T-helper 2 cell treated with Interferon-gamma antibody and Interleukin-4, amounts not matched to agents 5 μg/mL and 100 μg/mL, for 36 hours (primary cell): ENCODE results near the gene GSG1L.

Experiments used
- DNase-seq: peaks from one replicate; pipeline ENCODE4 v3.0.0; 2021; ENCODE audit warnings: low spot score
- H3K27ac Mint-ChIP-seq: one replicate; pipeline ENCODE4 v1.8.0; 2021; ENCODE audit warnings: mild to moderate bottlenecking, mixed read lengths
- H3K27me3 Mint-ChIP-seq: one replicate; pipeline ENCODE4 v1.8.0; 2021; ENCODE audit warnings: low read depth, mixed read lengths
- H3K36me3 Mint-ChIP-seq: one replicate; pipeline ENCODE4 v1.8.0; 2021; ENCODE audit warnings: low read depth, mixed read lengths
- H3K4me1 Mint-ChIP-seq: one replicate; pipeline ENCODE4 v1.8.0; 2021; ENCODE audit warnings: low read depth, mixed read lengths
- H3K4me3 Mint-ChIP-seq: one replicate; pipeline ENCODE4 v1.8.0; 2022; ENCODE audit warnings: mild to moderate bottlenecking, moderate library complexity, mixed read lengths
- H3K9me3 Mint-ChIP-seq: one replicate; pipeline ENCODE4 v1.8.0; 2021; ENCODE audit warnings: mixed read lengths

Gene GSG1L

DNA sequence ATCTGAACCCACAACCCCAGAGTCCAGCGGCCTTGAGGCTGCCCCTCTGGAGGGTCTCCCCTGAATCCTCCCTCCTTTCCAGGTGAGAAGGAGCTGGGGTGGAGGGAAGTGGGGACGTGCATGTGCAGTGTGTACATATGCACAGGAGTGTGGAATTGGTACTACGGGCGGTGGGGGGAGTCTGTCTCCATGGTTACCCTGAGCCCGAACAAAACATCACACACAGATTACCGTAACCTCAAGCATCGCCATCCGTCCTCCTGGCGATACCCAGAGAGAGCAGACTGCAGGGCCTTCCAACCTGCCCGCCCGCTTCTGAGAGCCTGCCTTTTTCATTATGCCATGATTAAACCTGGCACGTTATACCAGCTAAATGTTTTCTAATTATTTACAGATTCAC, 25.1 kb downstream of the GSG1L start:
- Mint-ChIP-seq H3K4me3 (no peak overlapping the region), H3K9me3 (no peaks in the 10 kb centered on the region), H3K27ac (no peak overlapping the region), H3K27me3 (no peaks in the 10 kb centered on the region), H3K36me3 (no peaks in the 10 kb centered on the region), H3K4me1 (no peaks in the 10 kb centered on the region)
- no peak for DNase-seq

GRCh38 chr16:28035866-28036393, 27.6 kb downstream of the GSG1L start:
- Mint-ChIP-seq H3K36me3 (no peaks in the 10 kb centered on the region), H3K9me3 (no peaks in the 10 kb centered on the region), H3K27me3 (no peaks in the 10 kb centered on the region), H3K4me1 (no peaks in the 10 kb centered on the region), H3K4me3 (no peak overlapping the region), H3K27ac (no peak overlapping the region)
- no peak for DNase-seq

DNA sequence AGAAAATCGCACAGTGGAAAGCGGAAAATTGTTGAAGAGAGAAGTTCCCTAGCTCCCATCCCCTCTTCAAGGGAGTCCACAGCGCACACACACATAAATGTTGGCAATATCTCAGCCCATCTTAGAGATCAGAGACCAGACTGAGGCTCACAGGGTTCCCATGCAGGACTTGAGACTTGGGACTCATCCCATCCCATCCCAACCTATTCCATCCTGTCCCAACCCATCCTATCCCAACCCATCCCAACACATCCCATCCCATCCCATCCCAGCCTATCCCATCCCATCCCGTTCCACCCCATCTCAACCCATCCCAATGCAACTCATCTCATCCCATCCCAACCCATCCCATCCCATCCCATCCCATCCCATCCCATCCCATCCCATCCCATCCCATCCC, 29.6 kb downstream of the GSG1L start:
- Mint-ChIP-seq H3K4me1 (no peaks in the 10 kb centered on the region), H3K9me3 (no peaks in the 10 kb centered on the region), H3K27me3 (no peaks in the 10 kb centered on the region), H3K27ac (no peak overlapping the region), H3K4me3 (no peak overlapping the region), H3K36me3 (no peaks in the 10 kb centered on the region)
- no peak for DNase-seq

DNA sequence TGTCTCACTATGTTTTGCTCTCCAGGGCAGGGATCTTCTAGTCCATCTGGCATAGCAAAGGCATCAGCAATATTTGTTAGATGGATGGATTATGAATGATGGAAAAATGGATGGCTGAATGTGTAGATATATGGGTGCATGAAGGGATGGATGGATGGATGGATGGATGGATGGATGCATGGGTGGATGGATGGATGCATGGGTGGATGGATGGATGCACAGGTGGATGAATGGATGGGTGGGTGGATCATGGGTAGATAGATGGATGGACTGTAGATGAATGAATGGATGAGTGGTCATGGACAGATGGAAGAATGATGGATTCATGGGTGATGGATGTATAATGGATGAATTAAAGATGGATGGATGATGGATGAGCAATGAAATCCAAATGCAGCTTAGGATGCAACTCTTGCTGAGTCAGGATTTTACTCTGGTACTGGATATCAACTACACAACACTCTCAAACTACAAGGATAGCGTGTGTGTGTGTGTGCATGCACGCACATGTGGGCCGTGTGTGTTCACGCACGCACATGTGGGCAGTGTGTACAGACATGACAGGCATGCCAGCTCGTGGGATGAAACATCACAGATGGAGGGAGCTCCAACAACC, 34.0 kb downstream of the GSG1L start:
- no peak for DNase-seq
- Mint-ChIP-seq H3K9me3 (no peaks in the 10 kb centered on the region), H3K36me3 (no peaks in the 10 kb centered on the region), H3K27ac (no peak overlapping the region), H3K27me3 (no peaks in the 10 kb centered on the region), H3K4me1 (no peaks in the 10 kb centered on the region), H3K4me3 (no peak overlapping the region)

DNA sequence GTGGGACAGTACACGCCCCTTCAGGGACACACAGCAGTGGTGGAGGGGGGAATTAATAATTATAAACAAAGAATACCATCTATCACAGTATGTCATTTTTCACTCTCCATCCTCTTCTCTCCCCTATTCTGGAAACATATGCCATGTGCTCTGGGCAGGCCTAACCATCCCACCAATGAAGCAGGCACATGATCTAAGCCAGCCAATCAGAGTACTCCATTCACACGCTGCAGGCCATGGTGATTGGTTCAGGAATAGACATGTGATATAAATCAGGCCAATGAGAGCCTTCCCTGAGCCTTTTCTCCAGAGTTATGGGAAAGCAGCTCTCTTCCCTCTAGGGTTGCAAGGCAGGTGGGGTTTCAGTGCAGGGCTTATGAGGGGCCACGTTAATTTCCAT, 36.5 kb downstream of the GSG1L start:
- H3K4me3 Mint-ChIP-seq, result no peak overlapping the region
- no peaks in the 10 kb centered on the region for H3K36me3 Mint-ChIP-seq

DNA sequence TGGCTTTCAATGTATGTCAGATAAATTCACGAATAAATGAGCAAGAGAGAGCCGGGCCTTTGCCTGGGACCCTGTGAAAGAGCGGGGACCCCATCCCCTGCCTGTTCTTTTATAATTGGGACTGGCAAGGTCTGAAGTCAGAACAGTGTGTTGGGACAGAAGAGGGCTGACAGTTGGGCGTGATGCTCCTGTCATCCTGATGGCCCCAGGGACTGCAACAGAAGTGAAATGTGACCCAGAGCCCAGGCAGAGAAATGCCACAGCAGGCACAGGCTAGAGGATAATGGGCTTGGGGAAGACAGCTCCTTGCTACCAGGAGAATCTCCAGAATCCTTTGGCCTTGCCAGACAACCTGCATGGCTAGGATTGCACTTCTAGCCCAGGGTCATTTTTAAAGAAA, 37.9 kb downstream of the GSG1L start:
- Mint-ChIP-seq H3K27ac (no peak overlapping the region), H3K27me3 (no peaks in the 10 kb centered on the region), H3K36me3 (no peaks in the 10 kb centered on the region), H3K4me1 (no peaks in the 10 kb centered on the region), H3K9me3 (no peaks in the 10 kb centered on the region), H3K4me3 (no peak overlapping the region)
- no peak for DNase-seq

More for the DNA sequence above, 36.5 kb downstream of the GSG1L start:
- DNase-seq, result no peak
- Mint-ChIP-seq H3K4me1 (no peaks in the 10 kb centered on the region), H3K27ac (no peak overlapping the region), H3K9me3 (no peaks in the 10 kb centered on the region), H3K27me3 (no peaks in the 10 kb centered on the region)

DNA sequence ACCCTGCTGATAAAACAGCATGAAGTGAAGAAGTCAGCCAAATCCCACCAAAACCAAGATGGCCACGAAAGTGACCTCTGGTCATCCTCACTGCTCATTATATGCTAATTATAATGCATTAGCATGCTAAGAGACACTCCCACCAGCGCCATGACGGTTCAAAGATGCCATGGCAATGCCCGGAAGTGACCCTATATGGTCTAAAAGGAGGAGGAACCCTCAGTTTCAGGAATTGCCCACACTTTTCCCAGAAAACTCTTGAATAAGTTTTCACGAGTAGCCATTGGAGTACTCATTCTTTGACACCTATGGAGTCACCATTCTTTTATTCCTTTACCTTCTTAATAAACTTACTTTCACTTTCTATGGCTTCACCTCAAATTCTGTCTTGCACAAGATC, 44.3 kb downstream of the GSG1L start:
- Mint-ChIP-seq H3K4me3 (no peak overlapping the region), H3K36me3 (no peaks in the 10 kb centered on the region), H3K4me1 (no peaks in the 10 kb centered on the region), H3K9me3 (peaks cover 4% of the 10 kb centered on the region), H3K27ac (no peak overlapping the region), H3K27me3 (peaks cover 7% of the 10 kb centered on the region)
- no peak for DNase-seq

DNA sequence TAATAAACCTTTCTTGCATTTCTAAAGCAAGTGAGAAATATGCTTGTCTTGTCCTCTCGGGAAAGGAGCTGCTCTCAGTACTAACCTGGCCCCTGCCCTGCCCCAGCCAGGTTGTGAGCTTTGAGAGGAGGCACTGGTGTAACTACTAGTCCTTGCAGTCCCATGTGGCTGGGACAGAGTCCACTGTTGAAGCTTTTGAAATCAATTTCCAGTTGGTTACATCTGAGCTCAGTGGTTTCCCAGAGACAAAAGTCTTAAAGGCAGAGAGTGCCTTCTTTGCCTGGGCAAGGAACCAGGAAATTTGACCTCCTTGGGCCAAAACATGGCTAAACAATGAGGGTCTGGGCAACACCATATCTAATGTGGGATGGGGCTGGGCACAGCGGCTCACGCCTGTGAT, 48.7 kb downstream of the GSG1L start:
- H3K27me3 Mint-ChIP-seq, result peaks cover 8% of the 10 kb centered on the region
- no peak overlapping the region for H3K4me3 Mint-ChIP-seq
- H3K27ac Mint-ChIP-seq, result no peak overlapping the region
- H3K36me3 Mint-ChIP-seq, result no peaks in the 10 kb centered on the region
- no peaks in the 10 kb centered on the region for H3K4me1 Mint-ChIP-seq
- H3K9me3 Mint-ChIP-seq, result peaks cover 4% of the 10 kb centered on the region
- DNase-seq, result no peak

GRCh38 chr16:28013878-28014277, 49.6 kb downstream of the GSG1L start:
- Mint-ChIP-seq H3K36me3 (no peaks in the 10 kb centered on the region), H3K4me1 (no peaks in the 10 kb centered on the region), H3K27ac (no peak overlapping the region), H3K4me3 (no peak overlapping the region), H3K27me3 (peaks cover 13% of the 10 kb centered on the region), H3K9me3 (peaks cover 2% of the 10 kb centered on the region)
- DNase-seq, result no peak

DNA sequence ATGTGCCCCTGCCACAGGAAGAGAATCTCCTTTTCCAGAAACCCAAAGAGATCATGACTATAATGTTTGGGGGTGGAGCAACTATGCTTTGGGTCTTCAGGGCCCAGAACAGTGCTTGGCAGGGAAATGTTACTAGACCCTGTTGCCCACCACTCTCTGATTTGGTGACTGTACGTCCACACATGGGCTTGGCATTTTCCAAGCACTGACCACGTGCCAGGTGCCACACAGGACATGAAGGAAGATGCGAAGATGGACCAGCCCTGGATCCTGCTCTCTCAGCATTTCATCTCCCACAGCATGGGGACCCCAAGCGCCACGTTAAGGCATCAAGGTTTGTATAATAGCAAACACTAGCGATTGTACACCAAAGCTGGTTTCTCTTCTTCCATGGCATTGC, 50.1 kb downstream of the GSG1L start:
- no peak for DNase-seq
- peaks cover 13% of the 10 kb centered on the region for H3K27me3 Mint-ChIP-seq
- no peak overlapping the region for H3K4me3 Mint-ChIP-seq
- no peaks in the 10 kb centered on the region for H3K4me1 Mint-ChIP-seq
- H3K9me3 Mint-ChIP-seq, result no peaks in the 10 kb centered on the region
- no peaks in the 10 kb centered on the region for H3K36me3 Mint-ChIP-seq
- H3K27ac Mint-ChIP-seq, result no peak overlapping the region

- Mint-ChIP-seq H3K9me3 (no peaks in the 10 kb centered on the region), H3K27ac (no peak overlapping the region), H3K36me3 (no peaks in the 10 kb centered on the region), H3K27me3 (peaks cover 10% of the 10 kb centered on the region), H3K4me3 (no peak overlapping the region), H3K4me1 (no peaks in the 10 kb centered on the region)
- DNase-seq, result no peak
Measured at GRCh38 chr16:28011971-28012445, 51.5 kb downstream of the GSG1L start.

DNA sequence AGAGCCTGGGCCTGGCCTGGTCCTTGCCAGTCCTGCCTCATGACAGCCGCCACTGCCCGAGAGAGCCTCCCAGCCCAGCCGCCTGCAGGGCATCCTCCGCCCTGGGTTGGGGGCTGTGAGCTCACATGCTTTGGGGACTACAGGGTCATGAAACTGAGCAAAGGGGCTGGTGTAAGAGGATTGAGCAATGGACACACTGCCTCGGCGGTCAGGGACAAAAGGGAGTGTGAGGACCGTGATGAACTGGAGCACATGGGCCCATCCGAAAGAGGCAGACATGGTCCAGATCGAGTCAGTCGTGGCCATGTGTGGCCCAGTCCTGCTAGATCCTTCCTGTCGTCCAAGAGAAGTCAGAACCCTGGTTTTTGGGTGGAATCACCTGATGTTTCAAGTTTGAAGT, 52.3 kb downstream of the GSG1L start:
- Mint-ChIP-seq H3K27me3 (peaks cover 7% of the 10 kb centered on the region), H3K4me1 (no peaks in the 10 kb centered on the region), H3K9me3 (no peaks in the 10 kb centered on the region), H3K27ac (no peak overlapping the region), H3K36me3 (no peaks in the 10 kb centered on the region), H3K4me3 (no peak overlapping the region)
- DNase-seq, result no peak

DNA sequence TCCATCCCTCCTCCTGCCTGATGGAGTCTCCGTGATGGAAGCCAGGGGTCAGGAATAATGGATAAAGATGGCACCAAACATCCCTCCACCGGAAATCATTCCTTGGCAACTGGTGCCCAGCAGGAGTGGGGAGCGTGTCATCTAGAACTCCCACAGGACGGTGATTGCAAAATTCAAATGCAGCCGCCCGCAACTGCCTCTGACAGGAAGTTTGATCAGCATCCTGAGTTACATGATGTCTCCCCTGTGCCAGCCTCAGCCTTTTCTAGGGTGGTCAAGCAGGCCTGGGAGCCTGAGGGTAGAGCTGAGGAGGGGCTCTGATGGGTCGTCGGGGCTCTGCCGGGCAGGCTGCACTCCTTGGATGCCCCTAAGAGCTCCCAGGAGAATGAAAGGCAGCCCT, 52.8 kb downstream of the GSG1L start:
- Mint-ChIP-seq H3K27me3 (peaks cover 7% of the 10 kb centered on the region), H3K9me3 (no peaks in the 10 kb centered on the region), H3K27ac (no peak overlapping the region), H3K36me3 (no peaks in the 10 kb centered on the region), H3K4me1 (no peaks in the 10 kb centered on the region), H3K4me3 (no peak overlapping the region)
- DNase-seq, result no peak

- DNase-seq, result no peak
- H3K36me3 Mint-ChIP-seq, result no peaks in the 10 kb centered on the region
- no peak overlapping the region for H3K27ac Mint-ChIP-seq
- no peaks in the 10 kb centered on the region for H3K4me1 Mint-ChIP-seq
- no peak overlapping the region for H3K4me3 Mint-ChIP-seq
- peaks cover 7% of the 10 kb centered on the region for H3K27me3 Mint-ChIP-seq
- no peaks in the 10 kb centered on the region for H3K9me3 Mint-ChIP-seq
Measured at GRCh38 chr16:28009586-28010373, 53.7 kb downstream of the GSG1L start.
